ENCODE results near the gene HIVEP3. TPM values are rescaled to one million over a fixed set of nuclear protein-coding genes. Genes with fewer than 3 reads are reported as not detected.

Gene HIVEP3
- total and polyA plus RNA-seq, 11 donors: 3.2 to 11.9 (median 5.0) TPM

DNA sequence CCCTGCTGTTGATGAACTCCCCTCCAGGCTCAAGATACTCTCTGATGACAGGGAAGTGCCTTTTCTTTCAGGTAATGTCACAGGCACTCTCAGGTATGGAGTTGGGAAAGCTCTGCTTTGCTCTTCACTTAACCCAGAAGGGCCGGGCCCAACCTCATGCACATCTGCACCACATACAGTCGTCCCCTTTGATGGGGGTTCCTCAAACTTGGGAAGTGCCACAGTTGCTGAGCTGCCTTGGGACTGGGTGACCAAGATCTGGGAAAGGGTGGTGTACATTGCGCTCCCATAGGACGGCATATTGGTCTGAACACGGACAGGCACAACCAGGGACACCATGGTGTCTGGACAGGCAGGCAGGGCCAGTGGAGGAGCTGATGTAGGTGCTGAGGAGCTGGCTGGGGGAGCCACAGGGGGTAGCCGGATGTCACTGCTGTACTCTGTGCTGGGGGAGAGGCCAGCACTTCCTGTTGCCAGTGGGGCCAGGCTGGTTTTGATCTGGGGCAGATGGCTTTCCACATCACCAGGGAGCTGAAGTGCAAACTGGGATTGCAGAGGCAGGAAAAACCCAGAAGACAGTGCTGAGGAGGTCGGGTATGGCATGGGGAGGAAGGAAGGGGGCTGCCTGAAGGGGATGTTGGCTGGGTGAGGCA lies 338.1 kb downstream of the HIVEP3 start:
- no peaks in the 10 kb centered on the region for H3K27me3 ChIP-seq
- WGBS, 4 donors: 88 to 93% (median 92%) methylated on average over 7 of the region's 7 CpGs
- H3K9me3 ChIP-seq: no peaks in the 10 kb centered on the region
- DNase-seq (no peak), ATAC-seq (no peak)
- intact Hi-C loops (cut with DNase I): loop anchor here in 1 of 10 donors (5.0 kb wide), 1 partner anchor 197 kb away; no protein-coding TSS in a partner anchor
- H3K27ac ChIP-seq: no peak overlapping the region
- peaks cover 0 to 7% (median 0%) of the 10 kb centered on the region in 9 donors for H3K36me3 ChIP-seq
- H3K4me3 ChIP-seq: no peak overlapping the region
- TF ChIP-seq POLR2A (IDR thresholded peaks at IDR 0.05) (no peak), CTCF (IDR thresholded peaks at IDR 0.05) (no peak)
- no peaks in the 10 kb centered on the region for H3K4me1 ChIP-seq

GRCh38 chr1:41580021-41580420 lies 338.7 kb downstream of the HIVEP3 start:
- ATAC-seq (no peak), DNase-seq (no peak)
- WGBS, 4 donors: 89 to 97% (median 92%) methylated on average over 4 to 6 of the region's 6 CpGs
- Histone ChIP-seq H3K27ac (no peak overlapping the region), H3K36me3 (peaks cover 0 to 7% (median 0%) of the 10 kb centered on the region in 9 donors), H3K27me3 (no peaks in the 10 kb centered on the region), H3K4me3 (no peak overlapping the region), H3K9me3 (no peaks in the 10 kb centered on the region), H3K4me1 (no peaks in the 10 kb centered on the region)
- intact Hi-C loops (cut with DNase I): loop anchor here in 1 of 10 donors (5.0 kb wide), 1 partner anchor 197 kb away; no protein-coding TSS in a partner anchor
- no peak for TF ChIP-seq CTCF (IDR thresholded peaks at IDR 0.05)
- TF ChIP-seq POLR2A (IDR thresholded peaks at IDR 0.05): no peak

- no peak for DNase-seq
- Histone ChIP-seq H3K4me3 (no peak overlapping the region), H3K27me3 (no peaks in the 10 kb centered on the region), H3K4me1 (peaks cover 0 to 8% (median 3%) of the 10 kb centered on the region in 12 donors), H3K9me3 (no peaks in the 10 kb centered on the region), H3K36me3 (peaks cover 0 to 7% (median 0%) of the 10 kb centered on the region in 9 donors), H3K27ac (no peak overlapping the region)
- TF ChIP-seq CTCF (IDR thresholded peaks at IDR 0.05): peak; percentile 17 to 60 (median 41)
- TF ChIP-seq POLR2A (IDR thresholded peaks at IDR 0.05): no peak
- intact Hi-C loops (cut with DNase I): loop anchor here (5.0 to 10.0 kb wide), 11 partner anchors 62 to 596 kb away; partner anchors contain the start of gene HIVEP3 (in 1 of the 10)
- WGBS, 4 donors: 70 to 87% (median 72%) methylated on average over 4 of the region's 4 CpGs
- no peak for ATAC-seq
These were observed 339.9 kb downstream of the HIVEP3 start for GRCh38 chr1:41578712-41579335.

DNA sequence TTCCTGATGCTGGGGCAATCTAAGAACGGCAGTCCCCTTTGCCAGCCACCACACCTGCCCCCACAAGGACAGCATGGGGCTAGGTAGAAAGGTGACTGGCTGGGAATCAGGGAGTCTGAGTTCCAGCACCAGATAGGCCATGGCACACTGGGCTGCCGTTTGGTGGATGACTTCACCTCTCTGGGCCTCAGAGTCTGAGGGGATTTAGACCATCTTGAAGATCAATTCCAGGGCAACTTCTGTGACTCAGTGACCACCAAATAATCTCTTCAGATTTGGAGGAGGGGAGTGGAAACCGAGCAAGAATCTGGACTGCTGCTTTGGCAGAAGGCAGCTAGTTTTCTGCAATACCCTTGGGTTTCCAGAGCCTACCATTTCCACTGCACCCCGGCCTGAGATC lies 342.1 kb downstream of the HIVEP3 start:
- DNase-seq (no peak), ATAC-seq (no peak)
- Histone ChIP-seq H3K27me3 (no peaks in the 10 kb centered on the region), H3K4me1 (peaks cover 0 to 10% (median 3%) of the 10 kb centered on the region in 12 donors), H3K4me3 (no peak overlapping the region), H3K9me3 (no peaks in the 10 kb centered on the region), H3K27ac (no peak overlapping the region), H3K36me3 (peaks cover 0 to 14% (median 0%) of the 10 kb centered on the region in 9 donors)
- WGBS, 4 donors: 68 to 82% (median 75%) methylated on average over 4 of the region's 4 CpGs
- intact Hi-C loops (cut with DNase I): loop anchor here (5.0 to 10.0 kb wide), 11 partner anchors 59 to 598 kb away; partner anchors contain the start of gene HIVEP3 (in 1 of the 10)
- TF ChIP-seq POLR2A (IDR thresholded peaks at IDR 0.05) (no peak), CTCF (IDR thresholded peaks at IDR 0.05) (no peak)

All from heart left ventricle (tissue), 16 donors.